NOMO-1 treated with DMSO at 0.1 percent for 48 hours (cell line): ENCODE results near the gene FAM117A.
"Not testable (repeated sequence)": the region's sequence is repeated elsewhere in the genome, so short reads cannot be mapped to it uniquely, and the experiment has no call there.

Experiments used
- DNase-seq: peaks from one replicate; lab custom pipeline; 2025; ENCODE audit not compliant: unreplicated experiment; lab: John Stamatoyannopoulos, UW

The FAM117A gene

GRCh38 chr17:49741692-49742076 is 22.2 kb downstream of the FAM117A start:
- no peak for DNase-seq

- DNase-seq: peak; percentile 73
Observed at GRCh38 chr17:49741009-49741691, 22.8 kb downstream of the FAM117A start.

DNA sequence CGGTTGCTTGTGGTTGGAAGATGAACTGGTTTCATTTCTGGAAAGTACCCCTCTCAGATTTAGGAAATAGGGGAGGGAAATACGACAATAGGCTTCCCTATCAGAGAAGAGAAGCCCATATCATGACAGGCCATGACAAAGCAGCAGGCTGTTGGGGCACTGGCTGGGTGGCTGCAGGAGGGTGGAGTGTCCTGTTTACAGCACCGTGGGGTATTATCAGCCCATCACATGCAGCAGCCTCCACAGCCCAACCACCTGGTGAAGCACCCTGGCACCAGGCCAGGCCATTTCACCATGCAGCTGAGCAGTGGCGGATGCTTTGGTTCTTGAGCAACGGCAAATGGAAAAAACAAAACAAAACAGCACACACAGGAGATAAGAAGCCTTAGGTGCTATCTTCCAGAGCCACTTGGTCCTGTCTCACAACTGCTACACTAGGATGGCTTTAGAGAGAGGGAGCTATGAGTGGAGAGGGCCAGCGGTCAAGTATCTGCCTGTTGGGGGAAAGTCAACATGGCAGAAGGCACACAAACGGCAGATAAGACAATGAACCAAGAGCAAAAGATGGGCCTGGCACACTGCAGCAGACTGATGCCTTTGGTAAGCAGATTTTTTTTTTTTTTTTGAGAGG is 24.2 kb downstream of the FAM117A start:
- peak; percentile 96 for DNase-seq

DNA sequence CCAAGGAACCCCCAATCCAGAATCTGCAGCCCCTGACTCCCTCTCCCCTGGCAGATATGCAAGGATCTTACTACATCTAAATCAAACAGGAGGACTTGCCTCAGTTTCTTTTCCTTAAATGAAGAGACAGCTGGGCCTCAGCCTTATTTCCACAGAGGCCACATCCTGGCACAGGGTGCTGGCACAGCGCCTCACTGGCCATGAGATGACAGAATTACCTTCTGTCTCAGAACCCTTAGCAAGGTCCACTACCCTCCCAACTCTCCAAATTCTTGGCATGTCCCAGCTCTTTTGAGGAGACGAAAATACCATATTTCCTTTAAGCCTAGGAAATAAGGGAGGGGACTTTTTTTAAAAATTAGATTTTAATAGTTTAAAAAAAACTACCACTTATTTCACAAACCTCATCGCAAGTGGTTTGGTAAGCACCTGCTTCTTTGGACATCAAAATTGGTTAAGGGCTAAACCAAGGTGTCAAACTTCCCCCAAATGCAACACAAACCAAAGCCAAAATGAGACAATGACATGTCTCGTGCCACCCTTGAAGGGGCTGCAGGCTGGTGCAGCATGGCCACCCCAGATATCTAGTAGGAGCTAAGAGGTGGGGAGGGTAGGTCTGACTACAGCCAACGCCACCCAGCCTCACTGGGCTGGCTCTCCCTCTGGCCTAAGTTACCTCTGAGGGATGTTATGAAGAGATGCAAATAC is 25.3 kb downstream of the FAM117A start:
- DNase-seq: no peak

- peak; percentile 55 for DNase-seq
Observed at GRCh38 chr17:49734515-49735490, 29.1 kb downstream of the FAM117A start.

DNA sequence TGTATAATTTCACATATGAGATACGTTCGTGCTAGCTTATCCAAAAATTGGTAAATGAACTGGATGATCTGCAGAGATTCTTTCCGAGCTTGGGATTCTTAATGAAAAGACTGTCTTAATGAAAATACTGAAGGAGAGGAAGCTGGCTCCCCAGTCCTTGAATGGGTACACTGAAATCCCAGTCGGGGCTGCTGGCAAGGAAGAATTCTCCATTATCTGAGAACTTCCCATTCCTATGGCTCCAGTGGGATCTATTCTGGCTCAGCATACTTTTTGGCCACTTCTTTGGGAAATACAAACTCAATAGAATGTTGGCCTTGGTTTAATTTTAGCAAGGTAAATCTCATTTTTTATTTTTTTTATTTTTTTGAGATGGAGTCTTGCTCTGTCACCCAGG is 32.5 kb downstream of the FAM117A start:
- DNase-seq: no peak

- no peak for DNase-seq
Observed at GRCh38 chr17:49730785-49731434, 33.0 kb downstream of the FAM117A start.

- no peak for DNase-seq
Observed at GRCh38 chr17:49730078-49730784, 33.7 kb downstream of the FAM117A start.

DNA sequence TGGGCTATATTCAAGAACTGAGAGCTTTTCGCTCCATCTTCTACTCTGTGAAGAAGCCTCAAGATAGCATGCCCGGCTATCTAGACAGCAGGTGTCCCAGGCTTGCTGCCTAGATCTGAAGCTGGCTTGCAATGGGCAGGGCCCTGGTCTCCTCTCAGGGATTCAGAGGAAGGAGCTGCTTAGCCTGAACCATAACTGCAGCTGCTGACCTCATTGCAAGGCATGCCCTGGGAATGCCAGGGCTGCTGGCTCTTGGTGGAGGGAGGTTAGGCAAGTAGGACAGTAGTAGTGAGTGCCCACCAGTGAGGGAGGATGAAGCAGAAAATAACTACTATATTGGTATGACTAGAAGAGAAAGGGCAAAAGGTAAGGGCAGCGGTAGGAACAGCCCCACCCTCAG is 34.9 kb downstream of the FAM117A start:
- DNase-seq: no peak

- DNase-seq: no peak
Observed at GRCh38 chr17:49728425-49728824, 35.5 kb downstream of the FAM117A start.

GRCh38 chr17:49727380-49727779 is 36.6 kb downstream of the FAM117A start:
- no peak for DNase-seq

GRCh38 chr17:49725452-49726130 is 38.3 kb downstream of the FAM117A start:
- no peak for DNase-seq

DNA sequence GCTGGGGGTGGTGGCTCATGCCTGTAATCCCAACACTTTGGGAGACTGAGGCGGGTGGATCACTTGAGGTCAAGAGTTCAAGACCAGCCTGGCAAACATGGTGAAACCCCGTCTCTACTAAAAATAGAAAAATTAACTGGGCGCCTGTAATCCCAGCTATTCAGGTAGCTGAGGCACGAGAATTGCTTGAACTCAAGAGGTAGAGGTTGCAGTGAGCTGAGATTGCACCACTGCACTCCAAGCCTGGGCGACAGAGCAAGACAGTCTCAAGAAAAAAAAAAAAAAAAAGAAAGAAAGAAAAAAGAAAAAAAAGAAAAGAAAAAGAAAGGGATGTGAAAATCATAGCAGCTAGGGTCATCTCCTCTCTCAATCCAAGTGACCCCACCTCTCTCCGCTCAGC is 39.4 kb downstream of the FAM117A start:
- not testable (repeated sequence) for DNase-seq

DNA sequence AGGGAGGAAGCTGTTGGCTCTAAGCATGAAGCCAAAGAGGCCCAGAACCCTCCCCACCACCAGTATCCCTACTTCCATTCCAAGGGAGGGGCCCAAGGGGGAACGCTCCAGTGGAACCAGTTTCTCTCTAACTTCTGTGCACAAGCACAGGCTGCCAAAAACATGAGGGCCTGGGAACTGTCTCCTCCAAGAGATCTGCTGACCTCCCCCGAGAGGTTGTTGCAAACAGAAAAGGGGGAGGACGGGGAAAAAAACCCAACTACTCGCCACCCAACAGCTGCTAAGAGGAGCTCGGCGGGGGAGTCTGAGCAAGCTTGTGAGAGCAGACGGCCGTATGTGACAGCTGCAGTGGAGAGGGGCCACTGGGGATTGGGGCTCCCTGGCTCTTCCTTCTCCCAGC is 40.5 kb downstream of the FAM117A start:
- no peak for DNase-seq

- no peak for DNase-seq
Observed at GRCh38 chr17:49722066-49722465, 41.9 kb downstream of the FAM117A start.

- no peak for DNase-seq
Observed at GRCh38 chr17:49717371-49717861, 46.5 kb downstream of the FAM117A start.

DNA sequence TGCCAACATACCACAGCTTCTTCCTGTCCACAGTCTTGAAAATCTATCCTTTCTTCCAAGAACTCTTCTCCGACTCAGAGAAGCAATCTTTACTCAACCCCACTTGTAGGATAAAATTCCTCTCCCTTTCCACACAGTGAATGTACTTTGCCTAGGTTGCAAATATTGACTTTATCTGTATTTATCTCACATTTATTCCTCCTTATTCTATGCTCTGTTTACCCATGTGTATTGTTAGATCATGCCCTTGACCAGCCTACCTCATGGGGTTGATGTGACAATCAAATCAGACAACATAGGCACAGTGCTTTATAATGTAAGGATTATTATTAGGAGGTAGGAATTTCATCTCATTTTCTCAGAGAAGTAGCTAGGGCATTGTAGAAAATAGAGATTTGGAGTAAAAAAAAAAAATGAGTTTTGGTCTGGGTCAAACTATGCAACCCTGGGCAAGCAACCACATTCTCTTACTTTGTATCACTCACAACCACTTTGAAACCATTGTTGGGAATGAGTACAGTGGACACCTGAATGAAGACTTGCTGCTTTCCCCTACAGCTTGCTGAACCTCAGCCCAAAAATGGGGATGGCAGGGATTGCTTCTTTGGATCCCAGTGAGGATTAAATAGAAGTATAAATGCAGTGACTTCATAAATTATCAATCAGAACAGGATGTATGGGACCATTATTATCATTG is 47.1 kb downstream of the FAM117A start:
- no peak for DNase-seq

- DNase-seq: no peak
Observed at GRCh38 chr17:49715717-49716279, 48.1 kb downstream of the FAM117A start.
